ENCODE data around the gene ADAM8. TPM values are rescaled to one million over a fixed set of nuclear protein-coding genes. Genes with fewer than 3 reads are reported as not detected.
A peak's percentile ranks its signal among the peaks of the same experiment; 100 is the strongest.

Gene ADAM8
- 1 to 10 TPM; 1.9 to 5.9 (median 4.4) TPM for total RNA-seq
- polyA plus RNA-seq = 1 to 10 TPM in 1 of 2 donors, under 1 TPM in 1; 0.48 to 1.7 TPM
- long read RNA-seq, donor 1, partial matches to known transcripts = 0 of 1 reads
- long read RNA-seq, donor 1, other reads (novel, unspliced or antisense) = 1 of 1 reads
- long read RNA-seq, donor 2 = 0 reads
- long read RNA-seq, donor 3, partial matches to known transcripts = 2 of 3 reads
- long read RNA-seq, donor 3, other reads (novel, unspliced or antisense) = 0 of 3 reads

- Histone ChIP-seq H3K36me3 (no peaks in the 10 kb centered on the region), H3K27me3 (no peaks in the 10 kb centered on the region), H3K9me3 (no peaks in the 10 kb centered on the region), H3K4me1 (ENCODE audit: insufficient read depth) (no peaks in the 10 kb centered on the region), H3K4me3 (no peak within 1 kb of the TSS), H3K27ac (no peak within 1 kb of the TSS)
- 5 to 13% (median 7%) methylated on average over 27 to 63 of the region's 63 CpGs for WGBS, 3 donors
- intact Hi-C loops (cut with DNase I) = no loop called here
- TF ChIP-seq EP300 (IDR thresholded peaks at IDR 0.05) (no peak), POLR2A (IDR thresholded peaks at IDR 0.05) (no peak)
- no peak for DNase-seq
Observed at GRCh38 chr10:133276435-133277201, at the start of gene ADAM8. Gene ADAM8 (minus strand): TSS chr10:133276868. CDS start chr10:133276817, 51 bp downstream.

- Histone ChIP-seq H3K4me1 (ENCODE audit: insufficient read depth) (peaks cover 7% of the 10 kb centered on the region), H3K4me3 (no peak overlapping the region), H3K27me3 (peaks cover 26% of the 10 kb centered on the region), H3K27ac (no peak overlapping the region), H3K9me3 (no peaks in the 10 kb centered on the region), H3K36me3 (no peaks in the 10 kb centered on the region)
- WGBS, 3 donors = 21 to 32% (median 28%) methylated on average over 9 of the region's 9 CpGs
- intact Hi-C loops (cut with DNase I) = no loop called here
- TF ChIP-seq EP300 (IDR thresholded peaks at IDR 0.05) (no peak), POLR2A (IDR thresholded peaks at IDR 0.05) (no peak)
- TF ChIP-seq, protein P1, sequence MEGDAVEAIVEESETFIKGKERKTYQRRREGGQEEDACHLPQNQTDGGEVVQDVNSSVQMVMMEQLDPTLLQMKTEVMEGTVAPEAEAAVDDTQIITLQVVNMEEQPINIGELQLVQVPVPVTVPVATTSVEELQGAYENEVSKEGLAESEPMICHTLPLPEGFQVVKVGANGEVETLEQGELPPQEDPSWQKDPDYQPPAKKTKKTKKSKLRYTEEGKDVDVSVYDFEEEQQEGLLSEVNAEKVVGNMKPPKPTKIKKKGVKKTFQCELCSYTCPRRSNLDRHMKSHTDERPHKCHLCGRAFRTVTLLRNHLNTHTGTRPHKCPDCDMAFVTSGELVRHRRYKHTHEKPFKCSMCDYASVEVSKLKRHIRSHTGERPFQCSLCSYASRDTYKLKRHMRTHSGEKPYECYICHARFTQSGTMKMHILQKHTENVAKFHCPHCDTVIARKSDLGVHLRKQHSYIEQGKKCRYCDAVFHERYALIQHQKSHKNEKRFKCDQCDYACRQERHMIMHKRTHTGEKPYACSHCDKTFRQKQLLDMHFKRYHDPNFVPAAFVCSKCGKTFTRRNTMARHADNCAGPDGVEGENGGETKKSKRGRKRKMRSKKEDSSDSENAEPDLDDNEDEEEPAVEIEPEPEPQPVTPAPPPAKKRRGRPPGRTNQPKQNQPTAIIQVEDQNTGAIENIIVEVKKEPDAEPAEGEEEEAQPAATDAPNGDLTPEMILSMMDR (IDR thresholded peaks at IDR 0.05) = no peak
- no peak for DNase-seq
Observed at GRCh38 chr10:133326223-133326551, 49.5 kb upstream of the ADAM8 start.

DNA sequence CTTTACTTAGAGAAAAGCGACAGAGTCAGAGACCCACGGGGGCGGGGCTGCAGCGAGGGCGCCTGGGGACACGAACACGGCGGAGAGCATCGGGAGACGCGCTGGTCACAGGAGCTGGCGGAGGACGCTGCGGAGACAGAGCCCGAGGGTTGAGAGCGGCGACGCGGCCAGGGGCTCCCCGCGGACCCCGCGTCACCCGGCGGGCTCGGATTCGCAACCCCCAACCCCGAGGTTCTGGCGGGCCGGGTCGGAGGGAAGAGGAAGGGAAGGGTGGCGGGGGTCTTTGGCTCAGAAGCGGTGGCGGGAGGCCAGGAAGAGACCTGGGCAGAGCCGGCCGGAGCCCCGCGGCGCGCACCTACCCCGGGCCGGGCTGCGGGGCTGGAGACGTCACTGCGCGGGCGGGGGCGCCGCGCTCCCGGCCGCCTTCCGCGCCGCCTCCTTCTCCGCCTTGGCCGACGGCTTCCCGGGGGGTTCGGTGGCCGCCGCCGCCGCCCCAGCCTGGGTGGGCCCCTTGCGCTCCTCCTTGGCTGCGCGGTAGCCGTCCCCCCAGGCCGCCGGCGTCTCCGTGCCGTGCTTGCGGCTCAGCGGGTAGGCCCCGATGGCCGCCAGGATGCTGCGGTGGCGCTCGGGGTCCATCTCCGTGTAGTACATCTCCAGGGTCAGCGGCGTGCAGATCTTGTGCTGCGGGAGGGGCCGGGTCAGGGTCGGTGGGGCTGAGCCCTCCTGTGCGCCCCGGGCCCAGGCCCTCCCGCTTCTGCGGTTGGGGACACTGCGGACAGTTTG lies 49.0 kb upstream of the ADAM8 start:
- WGBS, 3 donors = 0 to 1% (median 1%) methylated on average over 67 to 91 of the region's 91 CpGs
- DNase-seq = no peak
- TF ChIP-seq, protein P1 (IDR thresholded peaks at IDR 0.05) = no peak
- TF ChIP-seq EP300 (IDR thresholded peaks at IDR 0.05) (no peak), POLR2A (IDR thresholded peaks at IDR 0.05) (no peak)
- Histone ChIP-seq H3K27me3 (peaks cover 26% of the 10 kb centered on the region), H3K27ac (no peak overlapping the region), H3K4me3 (peak overlapping the region; percentile 24), H3K9me3 (no peaks in the 10 kb centered on the region), H3K36me3 (no peaks in the 10 kb centered on the region), H3K4me1 (ENCODE audit: insufficient read depth) (peaks cover 7% of the 10 kb centered on the region)
- intact Hi-C loops (cut with DNase I) = no loop called here

DNA sequence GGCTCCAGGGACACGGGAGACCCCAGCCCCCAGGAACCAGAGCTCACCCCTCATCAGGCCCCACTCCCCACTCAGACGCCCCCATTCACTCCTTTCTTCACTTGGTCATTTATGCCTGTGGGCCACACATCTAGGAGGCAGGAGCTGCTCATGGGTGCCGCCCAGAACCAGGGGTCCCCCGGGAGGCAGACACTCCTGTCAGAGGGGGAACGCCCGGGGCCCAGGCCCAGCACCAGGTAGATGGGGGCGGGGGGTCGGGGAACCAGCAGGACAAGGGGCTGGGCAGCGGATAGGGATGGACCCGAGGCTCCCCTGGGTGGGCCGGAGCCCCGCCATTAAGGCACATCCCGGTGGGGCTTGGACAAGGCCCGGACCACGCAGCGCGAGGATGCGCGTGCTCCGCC lies 48.2 kb upstream of the ADAM8 start:
- H3K27me3 ChIP-seq = peaks cover 26% of the 10 kb centered on the region
- TF ChIP-seq, protein P1 (IDR thresholded peaks at IDR 0.05) = no peak
- TF ChIP-seq POLR2A (IDR thresholded peaks at IDR 0.05) (no peak), EP300 (IDR thresholded peaks at IDR 0.05) (no peak)
- H3K4me1 ChIP-seq (ENCODE audit: insufficient read depth) = peaks cover 7% of the 10 kb centered on the region
- H3K36me3 ChIP-seq = no peaks in the 10 kb centered on the region
- DNase-seq = no peak
- intact Hi-C loops (cut with DNase I) = no loop called here
- H3K27ac ChIP-seq = no peak overlapping the region
- no peaks in the 10 kb centered on the region for H3K9me3 ChIP-seq
- WGBS, 3 donors = 7 to 15% (median 9%) methylated on average over 16 to 20 of the region's 20 CpGs
- no peak overlapping the region for H3K4me3 ChIP-seq
